ENCODE results near the gene PAQR6.
"Not testable (repeated sequence)": the region's sequence is repeated elsewhere in the genome, so short reads cannot be mapped to it uniquely, and the experiment has no call there.

The PAQR6 gene

GRCh38 chr1:156232201-156232894 is 15.5 kb downstream of the PAQR6 start:
- no peak for DNase-seq (ENCODE audit: low spot score)

GRCh38 chr1:156230473-156230837 is 17.4 kb downstream of the PAQR6 start:
- no peak for DNase-seq (ENCODE audit: low spot score)

- no peak for DNase-seq (ENCODE audit: low spot score)
These were observed 17.9 kb downstream of the PAQR6 start for GRCh38 chr1:156229809-156230472.

GRCh38 chr1:156228501-156228900 is 19.4 kb downstream of the PAQR6 start:
- DNase-seq (ENCODE audit: low spot score) = no peak

GRCh38 chr1:156226782-156227181 is 21.1 kb downstream of the PAQR6 start:
- no peak for DNase-seq (ENCODE audit: low spot score)

- no peak for DNase-seq (ENCODE audit: low spot score)
These were observed 21.7 kb downstream of the PAQR6 start for GRCh38 chr1:156226116-156226538.

DNA sequence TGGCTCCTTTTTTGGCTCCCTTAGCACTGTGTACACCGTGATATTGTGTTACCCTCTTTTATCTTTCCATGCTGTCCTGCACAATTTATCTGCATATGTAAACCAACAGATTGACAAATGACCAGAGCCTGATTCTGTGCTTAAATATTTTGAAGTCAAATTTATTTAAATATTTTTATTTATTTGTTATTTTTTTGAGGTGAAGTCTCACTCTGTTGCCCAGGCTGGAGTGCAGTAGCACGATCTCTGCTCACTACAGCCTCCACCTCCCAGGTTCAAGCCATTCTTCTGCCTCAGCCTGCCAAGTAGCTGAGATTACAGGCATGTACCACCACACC is 22.2 kb downstream of the PAQR6 start:
- DNase-seq (ENCODE audit: low spot score) = no peak

- no peak for DNase-seq (ENCODE audit: low spot score)
These were observed 25.7 kb downstream of the PAQR6 start for GRCh38 chr1:156221986-156222692.

- no peak for DNase-seq (ENCODE audit: low spot score)
These were observed 27.6 kb downstream of the PAQR6 start for GRCh38 chr1:156220226-156220625.

- DNase-seq (ENCODE audit: low spot score) = no peak
These were observed 30.0 kb downstream of the PAQR6 start for GRCh38 chr1:156217871-156218270.

DNA sequence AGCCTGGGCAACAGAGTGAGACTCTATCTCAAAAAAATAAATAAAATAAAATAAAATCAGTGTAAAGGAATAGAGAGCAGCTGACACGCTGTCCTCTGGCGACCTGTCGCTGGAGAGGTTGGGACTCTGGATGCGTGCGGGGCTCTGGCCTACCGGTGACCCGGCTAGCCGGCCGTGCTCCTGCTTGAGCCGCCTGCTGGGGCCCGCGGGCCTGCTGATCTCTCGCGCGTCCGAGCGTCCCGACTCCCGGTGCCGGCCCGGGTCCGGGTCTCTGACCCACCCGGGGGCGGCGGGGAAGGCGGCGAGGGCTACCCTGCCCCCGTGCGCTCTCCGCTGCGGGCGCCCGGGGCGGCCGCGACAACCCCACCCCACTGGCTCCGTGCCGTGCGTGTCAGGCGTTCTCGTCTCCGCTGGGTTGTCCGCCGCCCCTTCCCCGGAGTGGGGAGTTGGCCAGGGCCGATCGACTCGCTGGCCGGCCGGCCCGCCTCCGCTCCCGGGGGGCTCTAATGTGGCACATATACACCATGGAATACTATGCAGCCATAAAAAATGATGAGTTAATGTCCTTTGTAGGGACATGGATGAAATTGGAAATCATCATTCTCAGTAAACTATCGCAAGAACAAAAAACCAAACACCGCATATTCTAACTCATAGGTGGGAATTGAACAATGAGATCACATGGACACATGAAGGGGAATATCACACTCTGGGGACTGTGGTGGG is 31.3 kb downstream of the PAQR6 start:
- DNase-seq (ENCODE audit: low spot score) = not testable (repeated sequence)

GRCh38 chr1:156214024-156214748 is 33.7 kb downstream of the PAQR6 start:
- no peak for DNase-seq (ENCODE audit: low spot score)

GRCh38 chr1:156213644-156213966 is 34.3 kb downstream of the PAQR6 start:
- no peak for DNase-seq (ENCODE audit: low spot score)

GRCh38 chr1:156212833-156213643 is 34.8 kb downstream of the PAQR6 start, which contains the start of gene PMF1:
Gene PMF1 (plus strand): TSS chr1:156213007. CDS start chr1:156213016, 9 bp downstream.
- peak; percentile 98 for DNase-seq (ENCODE audit: low spot score)

GRCh38 chr1:156212130-156212529 is 35.7 kb downstream of the PAQR6 start:
- DNase-seq (ENCODE audit: low spot score) = no peak

- DNase-seq (ENCODE audit: low spot score) = no peak
These were observed 36.6 kb downstream of the PAQR6 start for GRCh38 chr1:156211243-156211642.

GRCh38 chr1:156204686-156205085 is 43.2 kb downstream of the PAQR6 start:
- no peak for DNase-seq (ENCODE audit: low spot score)

DNA sequence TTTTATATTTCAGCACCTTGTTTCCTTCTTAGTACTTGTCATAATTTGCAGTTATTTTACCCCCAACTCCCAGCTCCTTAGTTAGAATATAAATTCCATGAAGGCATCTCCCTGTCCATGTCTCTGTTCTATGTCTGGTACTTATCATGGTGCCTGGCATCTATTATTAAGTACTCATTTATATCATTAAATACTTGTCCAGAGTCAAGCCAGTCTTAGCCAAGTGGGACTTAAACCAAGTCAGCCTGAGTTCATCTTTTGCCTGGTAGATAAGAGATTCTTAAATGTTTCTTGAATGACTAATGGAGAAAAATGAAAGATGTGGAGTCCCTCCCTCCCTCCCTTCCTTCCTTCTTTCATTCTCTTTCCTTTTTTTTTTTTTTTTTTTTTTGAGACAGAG is 44.5 kb downstream of the PAQR6 start:
- no peak for DNase-seq (ENCODE audit: low spot score)

DNA sequence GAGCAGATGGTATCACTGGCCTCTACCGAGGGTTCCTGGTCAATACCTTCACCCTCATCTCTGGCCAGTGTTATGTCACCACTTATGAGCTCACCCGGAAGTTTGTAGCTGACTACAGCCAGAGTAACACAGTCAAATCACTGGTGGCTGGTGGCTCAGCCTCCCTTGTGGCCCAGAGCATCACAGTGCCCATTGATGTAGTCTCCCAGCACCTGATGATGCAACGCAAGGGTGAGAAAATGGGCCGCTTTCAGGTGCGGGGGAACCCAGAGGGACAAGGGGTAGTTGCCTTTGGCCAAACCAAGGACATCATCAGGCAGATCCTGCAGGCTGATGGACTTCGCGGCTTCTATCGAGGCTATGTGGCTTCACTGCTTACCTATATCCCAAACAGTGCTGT is 47.8 kb downstream of the PAQR6 start:
- DNase-seq (ENCODE audit: low spot score) = no peak

- no peak for DNase-seq (ENCODE audit: low spot score)
These were observed 49.0 kb downstream of the PAQR6 start for GRCh38 chr1:156198831-156199349.

GRCh38 chr1:156196445-156196844 is 51.4 kb downstream of the PAQR6 start:
- DNase-seq (ENCODE audit: low spot score) = no peak
